ENCODE measurements around the gene CDH24.

GRCh38 chr14:23013054-23013748 lies 44.1 kb downstream of the CDH24 start:
- TF ChIP-seq POLR2A (IDR thresholded peaks at IDR 0.05) (no peak), POLR2AphosphoS5 (IDR thresholded peaks at IDR 0.05) (no peak)

Data from stomach (tissue), 4 donors.